NCI-H128 (cell line): ENCODE results near the gene RHOJ.

ENCODE experiments used
- DNase-seq: peaks from one replicate; lab custom pipeline; 2025; ENCODE audit not compliant: unreplicated experiment; lab: John Stamatoyannopoulos, UW

The RHOJ gene

GRCh38 chr14:63205044-63205575 lies 867 bp downstream of the RHOJ start:
- DNase-seq = no peak

GRCh38 chr14:63205866-63206265 lies 1.6 kb downstream of the RHOJ start:
- no peak for DNase-seq

GRCh38 chr14:63209160-63209559 lies 4.9 kb downstream of the RHOJ start:
- DNase-seq = no peak

DNA sequence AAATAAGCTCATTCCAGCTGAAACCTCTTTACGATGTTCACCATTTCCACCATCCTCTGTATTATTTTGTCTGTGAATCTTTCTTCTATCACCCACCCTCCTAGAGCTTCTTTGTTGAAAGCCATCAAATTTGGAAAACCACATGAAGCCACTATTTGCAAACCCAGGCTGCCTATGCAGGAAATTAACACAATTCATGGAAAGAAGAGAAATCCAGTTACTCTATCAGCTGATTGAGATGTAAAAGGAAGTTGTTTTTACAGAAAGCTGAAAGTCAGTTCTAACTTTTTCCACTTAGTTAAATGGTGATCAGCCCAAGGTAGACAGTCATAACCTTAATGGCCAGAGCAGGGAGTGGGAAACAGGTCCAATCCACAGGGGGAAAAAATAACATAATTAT lies 6.6 kb downstream of the RHOJ start:
- DNase-seq = no peak

- DNase-seq = no peak
Measured at GRCh38 chr14:63212209-63212608, 8.0 kb downstream of the RHOJ start.

DNA sequence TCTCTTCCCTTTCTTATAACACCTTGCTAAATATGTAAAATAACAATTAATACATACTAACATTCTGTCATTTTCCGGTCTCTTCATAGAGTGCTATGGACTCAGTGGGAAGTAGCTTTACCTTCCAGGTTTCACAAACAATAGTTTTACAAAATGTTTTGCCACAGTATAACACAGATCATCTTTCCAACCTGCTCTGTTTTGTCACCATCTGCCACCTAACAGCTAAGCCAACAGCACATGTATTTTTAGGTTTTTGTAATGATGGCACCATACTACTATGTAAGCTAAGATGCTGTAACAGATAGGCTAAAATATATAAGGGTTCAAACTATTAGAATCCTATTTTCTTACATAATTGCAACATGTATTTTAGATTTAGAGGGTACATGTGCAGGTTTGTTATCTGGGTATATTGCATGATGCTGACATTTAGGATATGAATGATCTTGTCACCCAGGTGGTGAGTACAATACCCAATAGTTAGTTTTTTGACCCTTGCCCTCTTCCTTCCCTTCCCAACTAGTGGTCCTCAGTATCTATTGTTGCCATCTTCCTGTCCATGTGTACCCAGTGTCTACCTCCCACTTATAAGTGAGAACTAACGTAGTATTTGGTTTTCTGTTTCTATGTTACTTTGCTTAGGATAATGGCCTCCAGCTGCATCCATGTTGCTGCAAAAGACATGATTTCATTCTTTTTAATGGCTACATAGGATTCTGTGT lies 8.7 kb downstream of the RHOJ start:
- no peak for DNase-seq

DNA sequence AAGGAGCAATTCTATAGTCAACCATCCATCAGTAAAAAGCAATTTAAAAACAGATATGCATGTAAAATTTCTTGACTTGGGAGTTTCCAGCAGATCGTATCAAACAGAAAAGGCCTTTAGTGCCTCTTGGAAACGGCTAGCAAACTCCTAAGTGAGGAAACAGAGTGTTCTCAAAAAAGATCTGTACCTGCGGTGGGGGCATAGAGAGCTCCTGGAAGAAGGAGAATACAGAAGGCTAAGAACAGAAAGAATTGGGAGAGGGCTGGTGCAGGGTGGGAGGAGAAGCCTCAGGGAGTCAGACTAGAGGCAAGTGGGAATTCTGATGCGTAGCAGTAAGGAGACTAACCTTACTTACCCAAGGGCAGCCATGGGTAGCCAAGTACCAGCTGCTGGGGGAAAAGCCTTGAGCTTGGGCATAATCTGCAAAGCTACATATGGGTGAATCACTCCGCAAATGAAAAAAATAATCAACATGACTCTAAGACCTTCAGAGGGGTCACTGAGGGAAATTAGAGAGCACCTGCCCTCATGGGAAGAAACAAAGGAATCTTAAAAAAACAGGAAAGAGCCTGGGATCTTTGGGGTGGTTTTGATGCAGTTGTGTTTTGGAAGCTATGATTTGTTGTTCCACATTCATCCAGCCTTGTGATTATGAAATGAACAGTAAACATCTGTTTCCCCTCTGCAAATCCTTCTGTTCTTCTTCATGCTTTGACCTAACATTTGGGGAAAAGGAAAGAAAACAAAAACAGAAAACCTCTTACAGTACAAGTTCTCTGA lies 10.4 kb downstream of the RHOJ start:
- DNase-seq = no peak

DNA sequence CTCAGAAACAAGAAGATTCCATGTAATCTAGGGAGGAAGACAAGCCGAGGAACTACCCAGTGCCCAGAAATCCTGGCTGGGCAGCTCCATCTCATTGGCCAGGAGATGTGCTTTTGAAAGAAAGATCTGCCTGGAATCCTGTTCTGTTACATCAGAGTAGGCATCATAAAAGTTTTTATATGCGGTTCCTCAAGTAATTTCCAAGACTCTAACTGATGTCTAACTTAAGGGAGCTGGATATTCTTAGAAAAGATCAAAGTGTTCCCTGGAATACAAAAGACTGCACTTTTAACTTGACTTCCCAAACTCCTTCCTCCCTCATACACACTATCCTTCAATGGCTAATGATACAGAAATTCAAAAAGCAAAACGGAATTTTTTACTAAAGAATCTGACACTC lies 16.3 kb downstream of the RHOJ start:
- DNase-seq = no peak

DNA sequence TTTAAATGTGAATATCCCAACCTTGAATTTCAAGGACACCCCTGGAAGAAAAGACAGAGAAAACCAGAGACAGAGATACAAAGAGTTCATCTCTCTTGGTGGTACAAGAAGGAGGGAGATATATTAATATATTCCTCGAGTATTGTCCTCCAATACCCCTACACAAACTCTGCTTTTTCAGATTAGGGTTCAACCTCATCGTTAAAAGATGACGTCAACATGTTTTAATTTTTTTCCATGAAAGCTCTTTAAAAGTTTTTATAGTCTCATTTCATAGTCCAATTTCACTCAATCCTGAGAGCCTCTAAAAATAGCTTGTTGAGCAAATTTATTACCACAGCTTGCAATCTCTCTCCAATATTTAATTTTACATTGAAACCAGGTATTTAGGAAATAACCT lies 19.4 kb downstream of the RHOJ start:
- no peak for DNase-seq

DNA sequence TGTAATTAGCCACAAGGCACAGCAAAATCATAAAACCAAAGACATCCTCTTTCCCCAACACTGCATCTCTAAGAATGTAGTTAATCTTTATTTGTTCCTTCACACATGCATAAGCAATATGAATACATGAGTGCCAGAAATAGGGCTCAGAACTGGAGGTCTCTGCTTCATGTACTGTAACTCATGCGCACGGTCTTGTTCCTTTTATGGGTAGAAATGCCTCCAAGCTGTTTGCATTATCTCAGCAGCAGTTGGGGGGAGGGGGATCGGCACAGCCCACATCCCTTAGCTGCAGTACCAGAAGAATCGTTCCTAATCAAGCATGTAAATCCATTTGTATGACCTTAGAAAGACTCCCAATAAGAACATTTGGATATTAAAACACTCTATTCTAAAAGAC lies 20.0 kb downstream of the RHOJ start:
- no peak for DNase-seq

DNA sequence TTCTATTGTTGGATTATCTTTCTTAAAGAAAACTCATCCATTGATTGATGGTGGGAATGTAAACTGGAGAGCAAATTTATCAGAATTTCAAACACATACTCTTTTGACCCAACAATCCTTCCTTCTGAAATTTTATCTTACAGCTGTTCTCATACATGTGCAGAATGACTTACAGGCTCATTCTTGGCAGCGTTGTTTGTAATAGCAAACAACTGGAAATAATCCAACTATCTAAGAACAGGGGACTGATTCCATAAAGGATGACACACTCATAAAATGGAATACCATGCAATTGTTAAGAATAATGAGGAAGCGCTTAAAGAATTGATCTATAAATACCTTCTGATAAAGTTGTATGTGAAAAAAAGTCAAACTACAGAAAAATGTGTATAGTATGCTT lies 24.0 kb downstream of the RHOJ start:
- no peak for DNase-seq

- no peak for DNase-seq
Measured at GRCh38 chr14:63229330-63230059, 25.3 kb downstream of the RHOJ start.

DNA sequence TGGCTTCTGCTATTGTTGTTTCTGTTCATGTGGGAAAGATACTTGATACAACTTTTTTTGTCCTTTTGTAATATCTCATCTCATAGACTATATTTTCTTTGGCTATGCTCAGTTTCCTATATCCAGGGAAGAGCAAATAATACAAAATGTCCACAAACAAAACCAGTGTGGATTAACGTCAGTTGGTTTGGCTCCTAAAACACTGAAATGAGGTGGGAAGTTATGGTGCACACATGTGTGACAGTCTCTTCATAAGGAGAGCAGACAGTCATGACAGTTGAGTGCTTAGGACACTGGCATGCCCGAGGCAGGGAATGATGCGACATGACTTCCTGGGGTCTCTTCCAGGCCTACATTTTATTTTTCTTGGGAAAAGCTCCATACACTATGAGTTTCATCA lies 27.5 kb downstream of the RHOJ start:
- no peak for DNase-seq

- no peak for DNase-seq
Measured at GRCh38 chr14:63237791-63238190, 33.5 kb downstream of the RHOJ start.

DNA sequence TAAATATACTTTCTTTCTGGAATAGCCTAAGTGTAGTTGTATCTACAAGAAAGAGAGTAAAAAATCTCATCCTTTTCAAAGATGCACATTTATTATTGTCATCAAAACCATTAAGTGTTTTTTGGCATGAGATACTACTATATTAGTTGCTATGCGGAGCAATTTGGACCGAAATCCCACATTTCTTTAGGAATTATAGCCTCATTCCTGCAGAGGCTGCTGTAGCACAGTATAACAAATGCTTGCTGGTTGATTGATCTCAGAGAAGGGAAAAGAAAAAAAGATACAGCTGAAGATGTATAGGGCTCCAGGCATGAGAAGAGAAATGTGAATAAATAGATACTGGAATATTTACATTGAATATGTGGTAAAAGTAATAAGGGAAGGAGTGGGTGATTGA lies 36.0 kb downstream of the RHOJ start:
- no peak for DNase-seq

- no peak for DNase-seq
Measured at GRCh38 chr14:63241096-63241495, 36.9 kb downstream of the RHOJ start.

DNA sequence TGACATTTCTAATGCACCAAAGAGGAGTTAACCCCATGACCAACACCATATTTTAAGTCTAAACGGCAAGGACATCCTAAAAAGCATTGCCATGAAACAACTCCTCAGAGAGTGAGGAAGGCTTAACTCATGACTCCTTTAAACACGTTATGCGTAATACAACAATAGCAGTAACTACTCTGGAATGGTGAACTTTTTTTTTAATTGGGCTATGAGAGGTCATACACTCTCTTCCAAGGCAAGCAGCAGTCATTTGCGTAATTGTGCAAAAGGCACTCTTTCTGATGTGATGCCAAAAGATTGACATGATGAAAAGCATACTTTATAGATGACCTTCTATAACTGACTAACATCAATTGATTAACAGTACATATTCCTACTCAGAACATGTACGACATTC lies 39.4 kb downstream of the RHOJ start:
- DNase-seq = no peak

- no peak for DNase-seq
Measured at GRCh38 chr14:63245893-63246292, 41.6 kb downstream of the RHOJ start.

- DNase-seq = no peak
Measured at GRCh38 chr14:63248211-63248610, 44.0 kb downstream of the RHOJ start.

DNA sequence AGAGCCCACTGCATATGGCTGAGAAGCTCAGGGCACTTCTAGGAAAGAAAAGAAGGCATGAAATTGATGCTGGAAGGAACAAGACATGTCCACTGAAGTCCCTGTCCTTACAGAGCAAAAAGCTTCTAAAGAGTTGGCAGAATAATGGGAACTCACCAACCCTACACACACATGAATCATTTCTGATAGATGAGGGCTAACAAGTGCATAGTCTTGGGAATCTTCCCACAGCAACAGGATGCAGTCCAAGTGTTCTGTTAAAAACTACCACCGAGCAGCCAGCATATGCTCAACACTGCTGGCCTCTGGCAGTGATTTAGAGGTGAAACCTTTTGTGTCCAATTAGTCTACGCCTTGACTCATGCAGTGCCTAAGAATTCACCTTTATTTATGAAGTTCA lies 44.8 kb downstream of the RHOJ start:
- no peak for DNase-seq

- DNase-seq = no peak
Measured at GRCh38 chr14:63257299-63257698, 53.1 kb downstream of the RHOJ start.

DNA sequence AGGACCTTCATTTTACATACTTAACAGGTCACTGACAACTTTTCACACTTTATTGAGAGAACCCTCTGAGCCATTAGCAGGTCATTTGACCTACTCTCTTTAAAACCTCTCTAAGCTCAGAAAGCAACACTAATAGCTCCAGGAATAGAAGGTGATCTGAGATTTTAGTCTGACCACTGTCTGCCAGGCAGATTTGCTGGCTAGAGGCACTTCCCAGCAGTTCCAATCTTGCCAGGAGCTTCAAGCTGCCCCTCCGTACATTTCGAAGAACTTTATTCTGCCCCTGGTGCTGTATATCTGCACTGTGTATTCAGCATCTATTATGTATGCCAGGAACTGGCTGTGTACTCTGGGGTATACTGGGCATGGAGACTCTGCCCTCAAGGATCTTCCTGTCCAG lies 58.2 kb downstream of the RHOJ start:
- no peak for DNase-seq
